ENCODE measurements around the gene ADGRA1. TPM values are rescaled to one million over a fixed set of nuclear protein-coding genes. Genes with fewer than 3 reads are reported as not detected.

ADGRA1 gene
- total and polyA plus RNA-seq, 2 donors (not counting 3 experiments of a cell fraction or from before 2014, with no cell fraction given) = not detected

GRCh38 chr10:133173860-133174640 lies 86.3 kb downstream of the ADGRA1 start:
- CTCF ChIA-PET = no interaction called here

More at GRCh38 chr10:133173860-133174640, 86.3 kb downstream of the ADGRA1 start:
- intact Hi-C loops (cut with micrococcal nuclease) (no loop called here), dilution Hi-C loops (cut with MboI; ENCODE audit: extremely low pct_ligation_motif_present, low sequenced_read_pairs) (no loop called here)
- no TSS peak for BruUV-seq (replicated peaks)
- H3K27me3 ChIP-seq (ENCODE audit: control insufficient read depth in 2 of 2, insufficient read depth in 2 of 2, low read length in 2 of 2) = no peaks in the 10 kb centered on the region
- POLR2A ChIA-PET = no interaction called here
- peaks cover 4% of the 10 kb centered on the region for H3K9me3 ChIP-seq (replicated peaks; ENCODE audit: control insufficient read depth, insufficient read depth, low read length)
- no peak overlapping the region for H3K27ac ChIP-seq (ENCODE audit: insufficient read depth, low read depth, low read length)
- no peak overlapping the region for H2AFZ ChIP-seq (ENCODE audit: low read depth, low read length)
- H3K36me3 ChIP-seq (ENCODE audit: control insufficient read depth in 2 of 2, extremely low read depth in 1 of 2, insufficient read depth in 2 of 2, low read length in 2 of 2) = no peaks in the 10 kb centered on the region
- H3K4me3 ChIP-seq (replicated peaks in 1 of 3; ENCODE audit: insufficient read depth in 1 of 3, low read depth in 1 of 3, low read length in 3 of 3) = no peak overlapping the region
- no peaks in the 10 kb centered on the region for H4K20me1 ChIP-seq (replicated peaks; ENCODE audit: control insufficient read depth, extremely low read depth, insufficient read depth, low read length)
- FAIRE-seq (no peak), DNase-seq (ENCODE audit: low read depth, low spot score) (no peak)
- no peak overlapping the region for H3K4me2 ChIP-seq (ENCODE audit: insufficient read depth, low read length)
- no peak overlapping the region for H3K9ac ChIP-seq (replicated peaks; ENCODE audit: extremely low read depth, insufficient read depth, low read length)
- no peaks in the 10 kb centered on the region for H3K9me1 ChIP-seq (replicated peaks; ENCODE audit: control insufficient read depth, extremely low read depth, insufficient read depth, low read length)
- TF ChIP-seq FOS (IDR thresholded peaks at IDR 0.05; ENCODE audit: borderline replicate concordance, insufficient read depth, low read length) (no peak), GATA2 (IDR thresholded peaks at IDR 0.05; ENCODE audit: insufficient read depth, insufficient read length, low read depth, low read length) (no peak), POLR2A (IDR thresholded peaks at IDR 0.05; ENCODE audit: low read depth, low read length) (no peak), CTCF (IDR thresholded peaks at IDR 0.05; ENCODE audit: extremely low read depth in 1 of 2, insufficient read depth in 1 of 2, low read depth in 1 of 2, low read length in 2 of 2) (no peak), JUN (IDR thresholded peaks at IDR 0.05; ENCODE audit: borderline replicate concordance, insufficient read depth, insufficient read length, low read depth) (no peak), MAX (IDR thresholded peaks at IDR 0.05; ENCODE audit: insufficient read depth, insufficient read length) (no peak), MYC (IDR thresholded peaks at IDR 0.05; ENCODE audit: low read depth, low read length) (no peak), POLR2AphosphoS5 (IDR thresholded peaks at IDR 0.05; ENCODE audit: insufficient read depth, low read depth, low read length) (no peak), EZH2 (IDR thresholded peaks at IDR 0.05; ENCODE audit: borderline replicate concordance, low read depth, low read length, severe bottlenecking) (no peak)
- H3K4me1 ChIP-seq (ENCODE audit: control insufficient read depth, extremely low read depth, insufficient read depth, low read length) = no peaks in the 10 kb centered on the region
- H3K79me2 ChIP-seq (ENCODE audit: control insufficient read depth, insufficient read depth, low read length) = no peaks in the 10 kb centered on the region
